Renal cortex interstitium (tissue), 11 donors: ENCODE data around the gene TEAD1. TPM values are rescaled to one million over a fixed set of nuclear protein-coding genes. Genes with fewer than 3 reads are reported as not detected.

Experiments used
- DNase-seq, 11 donors: peaks; one replicate each; pipeline ENCODE4 v3.0.0-alpha.2; 2013; ENCODE audit warnings: low read depth in 9 of 11, low spot score in 4 of 11; ENCODE audit errors: extremely low read depth in 1 of 11
- polyA plus RNA-seq, 3 donors: library from polyadenylated mRNA; unstranded; fragments of 120-200 nt; gene quantifications; one replicate each; pipeline ENCODE4 v1.2.1, GENCODE V29; 2013; ENCODE audit not compliant: insufficient read length in 3 of 3

TEAD1 gene
- polyA plus RNA-seq, 3 donors, result 88.2 to 109 (median 92.8) TPM

- no peak for DNase-seq
Measured at GRCh38 chr11:12653729-12654128, 20.5 kb upstream of the TEAD1 start.

- no peak for DNase-seq
Measured at GRCh38 chr11:12655842-12656241, 18.4 kb upstream of the TEAD1 start.

GRCh38 chr11:12657336-12657735, 16.9 kb upstream of the TEAD1 start:
- no peak for DNase-seq

- no peak for DNase-seq
Measured at GRCh38 chr11:12657981-12658380, 16.2 kb upstream of the TEAD1 start.

- no peak for DNase-seq
Measured at GRCh38 chr11:12662101-12662689, 12.0 kb upstream of the TEAD1 start.

- DNase-seq, result no peak
Measured at GRCh38 chr11:12664385-12664784, 9.8 kb upstream of the TEAD1 start.

- no peak for DNase-seq
Measured at GRCh38 chr11:12666915-12667314, 7.3 kb upstream of the TEAD1 start.

- DNase-seq, result no peak
Measured at GRCh38 chr11:12667646-12668045, 6.6 kb upstream of the TEAD1 start.

- no peak for DNase-seq
Measured at GRCh38 chr11:12668166-12668565, 6.1 kb upstream of the TEAD1 start.

- DNase-seq, result no peak
Measured at GRCh38 chr11:12669930-12670329, 4.3 kb upstream of the TEAD1 start.

GRCh38 chr11:12671370-12671769, 2.9 kb upstream of the TEAD1 start:
- DNase-seq, result no peak

- no peak for DNase-seq
Measured at GRCh38 chr11:12673601-12673923, 659 bp upstream of the TEAD1 start.

GRCh38 chr11:12674571-12674935, 332 bp downstream of the TEAD1 start:
- DNase-seq, result no peak

GRCh38 chr11:12674936-12675696, 895 bp downstream of the TEAD1 start:
- DNase-seq, result no peak

- DNase-seq, result no peak
Measured at GRCh38 chr11:12675951-12676711, 1.9 kb downstream of the TEAD1 start.

- DNase-seq, result no peak
Measured at GRCh38 chr11:12677131-12677530, 2.9 kb downstream of the TEAD1 start.

GRCh38 chr11:12678092-12678491, 3.9 kb downstream of the TEAD1 start:
- DNase-seq, result no peak

- no peak for DNase-seq
Measured at GRCh38 chr11:12678991-12679390, 4.8 kb downstream of the TEAD1 start.

- no peak for DNase-seq
Measured at GRCh38 chr11:12679471-12679870, 5.2 kb downstream of the TEAD1 start.

- DNase-seq, result peak in 1 of 11 donors; percentile 65
Measured at GRCh38 chr11:12680246-12680939, 6.2 kb downstream of the TEAD1 start.
